Measurements from ENCODE around the gene CYBA. TPM values are rescaled to one million over a fixed set of nuclear protein-coding genes. Genes with fewer than 3 reads are reported as not detected.
A peak's percentile ranks its signal among the peaks of the same experiment; 100 is the strongest.

Gene CYBA
- total RNA-seq, 1 donor from 2014 or later, result 1.0 TPM

DNA sequence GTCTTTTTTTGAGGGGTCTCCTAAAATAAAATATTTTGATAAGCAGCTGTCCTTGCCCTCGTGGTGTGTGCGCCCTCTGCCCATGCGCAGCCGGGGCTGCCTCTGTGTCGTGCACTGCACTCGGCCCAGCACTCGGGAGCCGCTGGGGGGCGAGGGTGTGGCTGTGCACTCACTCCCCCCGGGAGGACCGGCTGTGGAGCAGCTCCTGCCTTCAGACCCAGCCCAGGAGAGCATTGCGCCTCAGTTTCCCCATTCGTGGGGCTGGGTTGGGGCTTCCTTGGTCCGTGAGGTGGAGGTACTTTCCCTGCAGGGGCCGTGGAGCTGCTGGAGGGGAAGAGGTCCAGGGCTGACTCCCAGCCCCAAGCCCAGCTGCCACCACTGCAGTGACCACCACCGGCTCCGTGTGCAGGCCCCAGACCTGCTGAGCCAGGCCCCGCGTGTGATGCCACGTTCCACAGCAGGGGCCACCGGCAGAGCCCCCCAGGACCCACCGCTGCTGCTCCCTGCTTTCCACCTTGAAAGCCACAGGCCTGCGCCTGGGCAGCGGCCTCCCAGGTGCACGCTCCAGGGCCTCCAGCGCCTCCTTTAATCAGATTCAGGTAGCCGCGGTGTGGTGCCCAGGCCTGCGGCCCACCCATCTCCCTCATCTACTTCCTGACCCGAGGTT is 18.8 kb downstream of the CYBA start:
- no peak for DNase-seq (ENCODE audit: low read depth)

DNA sequence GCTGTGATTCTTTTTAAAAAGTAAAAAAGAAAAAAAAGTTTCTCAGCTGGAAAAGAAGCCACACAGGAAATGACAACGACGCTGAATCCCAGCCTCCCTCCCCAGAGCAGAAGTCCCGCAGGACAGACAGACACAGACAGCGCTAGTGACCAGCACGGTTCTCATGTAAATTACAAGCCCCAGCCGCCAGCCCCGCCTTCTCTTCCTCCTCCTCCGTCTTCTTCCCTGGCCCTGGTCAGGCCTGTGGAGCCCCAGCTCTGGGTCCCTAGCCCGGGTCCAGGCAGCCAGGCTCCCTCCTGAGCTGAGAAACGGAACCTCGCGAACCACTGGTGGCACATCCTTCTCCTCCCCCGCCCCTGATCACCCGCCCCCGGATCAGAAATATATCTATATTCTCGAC is 19.5 kb downstream of the CYBA start:
- no peak for DNase-seq (ENCODE audit: low read depth)

DNA sequence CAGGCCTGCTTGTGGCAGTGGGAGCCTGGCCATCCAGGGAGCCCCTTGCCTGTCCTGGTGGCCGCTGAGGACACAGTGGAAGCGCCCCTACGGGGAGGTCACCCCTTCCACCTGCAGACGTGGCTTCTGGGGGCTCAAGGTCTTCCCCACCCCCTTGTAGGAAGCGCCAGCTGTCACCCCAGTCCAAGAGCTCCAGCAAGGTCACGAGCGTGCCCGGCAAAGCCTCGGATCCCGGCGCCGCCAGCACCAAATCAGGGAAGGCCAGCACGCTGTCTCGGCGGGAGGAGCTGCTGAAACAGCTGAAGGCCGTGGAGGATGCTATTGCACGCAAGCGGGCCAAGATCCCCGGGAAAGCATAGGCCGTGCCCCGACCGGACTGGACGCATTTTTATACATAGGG is 19.9 kb downstream of the CYBA start:
- DNase-seq (ENCODE audit: low read depth), result no peak

DNA sequence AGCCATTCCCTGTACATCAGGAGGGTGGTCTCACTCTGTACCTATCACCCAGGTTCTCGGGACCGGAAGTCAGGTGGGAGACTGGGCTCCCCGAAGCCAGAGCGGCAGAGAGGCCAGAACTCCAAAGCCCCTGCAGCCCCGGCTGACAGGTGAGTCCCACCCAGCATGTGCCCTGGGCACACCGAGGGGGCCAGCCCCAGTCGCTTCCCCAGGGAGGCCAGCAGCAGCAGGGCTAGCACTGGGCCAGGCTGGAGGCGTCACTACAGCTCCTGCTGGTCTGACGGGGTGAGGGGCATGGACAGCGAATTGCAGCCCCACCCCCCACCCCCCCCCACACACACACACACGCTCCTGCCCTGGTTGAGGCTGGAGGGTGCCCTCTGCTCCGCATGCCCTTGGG is 20.4 kb downstream of the CYBA start:
- DNase-seq (ENCODE audit: low read depth), result no peak

DNA sequence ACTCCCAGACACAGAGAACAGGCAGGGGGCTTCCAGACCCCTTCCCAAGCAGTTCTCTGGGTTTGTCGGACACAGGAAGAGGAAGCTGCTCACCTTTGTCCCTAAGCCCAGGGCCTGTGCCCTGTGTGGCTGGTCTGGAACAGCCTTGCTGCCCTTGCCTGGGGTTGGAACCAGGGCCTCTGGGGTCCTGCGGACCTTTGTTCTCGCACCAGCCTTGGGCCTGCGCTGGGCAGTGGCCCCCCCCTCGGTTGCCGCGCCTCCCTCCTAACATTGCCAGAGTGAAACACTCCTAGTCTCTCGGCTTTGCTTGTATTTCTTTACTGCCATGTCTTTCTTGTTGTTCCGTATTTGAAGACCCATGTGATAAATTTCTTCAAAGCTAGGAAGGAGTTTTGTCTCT is 21.0 kb downstream of the CYBA start:
- DNase-seq (ENCODE audit: low read depth), result no peak

- no peak for DNase-seq (ENCODE audit: low read depth)
Observed at GRCh38 chr16:88628512-88628974, 22.3 kb downstream of the CYBA start.

- DNase-seq (ENCODE audit: low read depth), result no peak
Observed at GRCh38 chr16:88627531-88628411, 23.1 kb downstream of the CYBA start.

DNA sequence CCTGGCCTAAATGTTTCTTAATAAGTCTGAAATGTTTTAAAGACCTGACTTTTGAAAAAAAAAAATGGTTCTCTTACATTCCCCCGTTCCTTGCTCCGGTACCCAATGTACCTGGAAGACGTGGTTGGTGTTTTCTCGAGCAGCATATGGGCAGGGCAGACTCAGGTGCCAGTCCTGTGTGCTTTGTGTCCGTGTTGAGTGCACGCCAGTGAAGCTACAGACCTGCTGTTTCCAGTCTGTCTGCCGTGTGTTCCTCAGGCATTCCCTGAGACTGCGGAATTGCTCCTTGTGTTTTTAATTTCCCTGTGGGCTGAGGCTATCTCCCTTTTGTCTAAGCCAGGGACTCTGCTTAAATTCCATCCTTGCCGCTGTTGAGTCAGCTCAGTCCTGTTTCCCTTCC is 24.2 kb downstream of the CYBA start:
- no peak for DNase-seq (ENCODE audit: low read depth)

DNA sequence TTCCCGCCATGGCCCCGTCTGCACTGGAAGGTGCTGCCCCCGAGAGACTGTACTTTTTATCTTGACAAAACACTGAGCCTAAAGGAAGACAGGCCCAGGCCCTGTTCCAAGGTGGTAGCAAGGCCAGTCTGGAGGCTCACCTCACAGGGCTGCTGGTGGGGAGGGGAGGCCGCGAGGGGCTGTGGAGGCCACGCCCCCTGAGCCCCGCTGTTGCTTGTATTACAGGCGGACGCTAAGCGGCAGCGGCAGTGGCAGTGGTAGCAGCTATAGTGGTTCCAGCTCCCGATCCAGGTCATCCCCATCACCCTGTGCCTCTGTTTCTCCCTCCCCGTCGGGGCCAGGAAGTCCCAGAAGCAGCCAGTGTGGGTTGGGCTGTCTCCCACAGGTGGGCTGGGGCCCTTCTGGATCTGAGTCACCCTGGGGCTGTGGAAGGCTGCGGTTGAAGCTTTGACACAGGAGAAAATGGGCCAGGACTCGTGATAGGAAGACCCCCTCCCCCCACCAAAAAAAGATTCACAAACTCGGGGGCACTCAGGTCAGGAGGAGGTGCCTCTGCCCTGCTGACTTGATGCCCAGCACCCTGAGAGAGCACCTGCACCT is 25.8 kb downstream of the CYBA start:
- no peak for DNase-seq (ENCODE audit: low read depth)

GRCh38 chr16:88624481-88624880 is 26.4 kb downstream of the CYBA start:
- no peak for DNase-seq (ENCODE audit: low read depth)

GRCh38 chr16:88623858-88624257 is 27.0 kb downstream of the CYBA start:
- no peak for DNase-seq (ENCODE audit: low read depth)

- DNase-seq (ENCODE audit: low read depth), result no peak
Observed at GRCh38 chr16:88622866-88623265, 28.0 kb downstream of the CYBA start.

DNA sequence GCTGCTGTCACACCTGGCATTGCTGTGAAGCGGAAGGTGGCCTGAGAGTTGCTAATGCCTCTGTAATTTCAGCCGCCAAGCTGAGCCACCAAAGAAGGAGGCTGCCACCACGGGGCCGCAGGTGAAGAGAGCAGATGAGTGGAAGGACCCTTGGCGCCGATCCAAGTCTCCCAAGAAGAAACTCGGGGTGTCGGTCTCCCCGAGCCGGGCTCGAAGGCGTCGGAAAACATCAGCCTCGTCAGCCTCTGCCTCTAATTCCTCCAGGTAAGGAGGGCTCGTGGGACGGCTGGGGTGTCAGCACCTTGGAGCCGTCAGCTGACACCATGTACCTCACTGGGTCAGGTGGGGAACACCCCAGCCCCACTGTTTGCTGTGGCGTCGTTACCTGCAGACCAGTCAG is 28.7 kb downstream of the CYBA start:
- DNase-seq (ENCODE audit: low read depth), result no peak

GRCh38 chr16:88619859-88620815 is 30.7 kb downstream of the CYBA start:
- DNase-seq (ENCODE audit: low read depth), result no peak

DNA sequence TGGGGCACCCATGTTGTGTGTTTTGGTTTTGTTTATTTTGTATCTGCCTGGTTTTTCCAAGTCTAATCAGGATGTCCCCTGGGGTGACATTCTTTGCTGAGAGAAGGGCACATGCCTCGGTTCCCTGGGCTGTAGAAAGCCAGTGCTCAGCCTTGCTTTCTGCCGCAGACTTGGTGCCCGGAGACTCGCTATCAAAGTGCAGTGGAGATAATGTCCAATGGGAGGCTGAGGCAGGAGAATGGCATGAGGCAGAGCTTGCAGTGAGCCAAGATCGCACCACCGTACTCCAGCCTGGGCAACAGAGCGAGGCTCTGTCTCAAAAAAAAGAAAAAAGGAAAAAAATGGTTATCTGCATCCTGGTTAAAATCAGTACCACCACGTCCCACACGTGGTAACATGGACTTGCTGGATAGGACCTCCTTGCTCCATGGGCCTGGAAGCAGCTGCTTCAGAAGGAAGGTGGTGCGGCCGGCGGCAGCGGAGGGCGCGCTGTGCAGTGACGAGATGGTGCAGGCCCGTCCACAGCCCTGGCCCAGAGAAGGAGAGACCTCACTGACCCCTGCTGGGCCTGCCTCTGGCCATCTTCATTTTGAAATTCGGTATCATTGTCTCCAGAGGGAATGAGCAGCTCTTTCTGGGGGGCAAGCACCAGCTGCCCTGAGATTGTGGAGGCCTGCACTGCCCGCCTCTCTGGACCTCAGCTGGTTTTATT is 31.7 kb downstream of the CYBA start:
- no peak for DNase-seq (ENCODE audit: low read depth)

DNA sequence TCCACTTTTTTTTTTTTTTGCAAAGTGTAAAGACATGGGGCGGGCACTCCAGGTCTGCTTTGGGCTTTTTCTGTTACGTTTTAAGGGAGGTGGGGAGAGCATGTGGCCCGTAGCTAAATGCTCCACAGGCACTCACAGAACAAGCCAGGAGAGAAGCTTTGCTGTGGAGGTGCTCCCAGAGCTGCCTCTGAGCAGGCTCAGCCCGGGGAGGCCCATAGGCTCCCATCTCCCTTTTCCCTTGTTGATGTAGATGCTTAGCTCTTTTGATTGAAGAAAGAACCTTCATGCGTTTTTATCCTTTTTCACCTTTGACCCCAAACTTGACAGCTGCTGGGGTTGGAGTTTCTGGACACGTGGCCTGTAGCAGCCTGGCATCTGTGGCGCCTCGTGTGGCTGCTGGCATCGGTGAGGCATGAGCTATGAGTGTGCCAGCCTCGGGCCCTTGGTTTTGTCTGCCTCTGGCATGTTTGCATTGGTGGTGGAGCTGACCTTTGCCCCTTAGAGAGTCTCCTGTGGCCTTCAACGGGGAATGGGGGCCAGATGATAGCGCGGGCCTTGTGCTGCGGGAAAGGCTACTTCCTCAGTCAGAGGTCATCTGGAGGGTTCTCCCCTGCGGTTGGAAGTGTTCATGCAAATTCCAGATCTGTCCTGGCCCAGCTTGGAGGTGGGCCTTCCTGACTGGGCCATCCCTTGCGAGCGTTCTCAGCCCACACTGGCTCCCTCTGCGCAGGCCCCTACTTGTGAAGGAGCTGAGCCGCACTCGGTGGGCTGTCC is 32.5 kb downstream of the CYBA start:
- peak; percentile 41 for DNase-seq (ENCODE audit: low read depth)

DNA sequence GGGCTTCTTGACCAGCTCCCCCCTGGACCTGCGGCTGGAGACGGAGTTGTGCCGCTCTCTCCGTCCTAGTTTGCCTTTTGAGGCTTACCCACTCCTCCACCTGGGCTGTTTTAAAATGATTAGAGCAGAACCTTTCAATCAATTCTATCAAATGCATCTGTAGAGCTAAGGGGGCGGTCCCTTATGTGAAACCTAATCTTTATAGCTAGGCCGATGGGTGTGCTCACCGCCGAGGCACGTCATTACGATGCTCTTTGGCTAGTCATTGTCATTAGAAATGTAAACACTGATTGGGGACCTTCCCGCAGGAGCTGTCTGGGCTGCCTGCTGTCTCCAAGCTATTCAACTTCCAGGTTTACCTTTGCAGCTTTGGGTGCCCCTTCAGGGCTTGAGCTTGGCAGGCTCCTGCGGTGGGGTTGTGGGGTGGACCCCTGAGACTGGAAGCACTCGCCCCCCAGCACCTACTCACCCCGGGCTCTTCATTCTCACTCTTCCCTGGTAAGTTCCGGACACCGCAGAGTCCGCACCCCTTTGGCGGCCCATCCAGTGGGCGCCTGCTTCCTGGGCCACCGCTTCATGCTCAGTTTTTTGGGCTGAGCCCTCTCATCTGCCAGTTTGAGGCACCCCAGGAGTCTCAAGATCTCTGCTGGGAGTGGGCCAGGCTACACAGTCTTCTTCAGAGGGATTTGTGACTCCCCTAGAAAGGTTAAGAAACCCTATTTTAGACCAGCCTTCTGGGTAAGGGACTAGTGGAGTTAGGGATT is 33.4 kb downstream of the CYBA start:
- no peak for DNase-seq (ENCODE audit: low read depth)

DNA sequence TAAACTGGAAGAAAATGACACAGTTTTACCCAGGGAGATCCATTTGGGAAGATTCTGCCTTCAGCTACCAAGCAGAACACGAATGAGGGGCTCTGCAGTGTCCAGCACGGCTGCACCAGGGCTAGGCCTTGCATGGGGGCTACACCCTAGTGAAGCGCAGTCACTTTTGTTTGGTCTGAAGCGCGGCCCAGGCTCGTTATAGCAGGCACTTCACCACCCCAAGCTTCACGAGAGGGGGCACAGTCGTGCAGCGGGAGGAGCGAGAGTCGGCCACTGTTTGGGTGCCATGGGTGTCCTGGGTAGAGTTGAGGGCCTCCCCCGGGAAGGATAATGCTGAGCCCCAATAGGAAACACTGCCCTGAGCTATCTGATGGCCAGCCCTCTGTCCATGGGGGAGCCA is 34.1 kb downstream of the CYBA start:
- DNase-seq (ENCODE audit: low read depth), result no peak

- no peak for DNase-seq (ENCODE audit: low read depth)
Observed at GRCh38 chr16:88616320-88616719, 34.5 kb downstream of the CYBA start.
